SK-N-SH (cell line): ENCODE measurements around the gene MRFAP1L1.

ENCODE experiments used
- CHD2 ChIP-seq: fragments of 150-350 bp; IDR thresholded peaks from 2 replicates; pipeline ENCODE4 v1.6.1; 2018; ENCODE audit warnings: low read length; ENCODE audit not compliant: partially characterized antibody
- CTCF ChIP-seq: fragments of 200-600 bp; sonication (generic); IDR thresholded peaks from 2 replicates; pipeline ENCODE4 v1.6.1; 2017; ENCODE audit warnings: antibody characterized with exemption, mild to moderate bottlenecking, moderate library complexity
- ELF1 ChIP-seq: IDR thresholded peaks from 2 replicates; pipeline ENCODE4 v1.4.0; 2012
- EP300 ChIP-seq, 2 experiments: IDR thresholded peaks; 2 replicates each; pipeline versions ENCODE4 v1.4.0 to v1.6.1; 2012; ENCODE audit warnings: borderline replicate concordance in 1 of 2, low read depth in 1 of 2, low read length in 1 of 2
- FOXJ3 ChIP-seq: sonication (generic); formaldehyde crosslinking; IDR thresholded peaks from 2 replicates; pipeline ENCODE4 v1.5.1; 2020; ENCODE audit warnings: mild to moderate bottlenecking, missing genetic modification reagents
- GABPA ChIP-seq: IDR thresholded peaks from 2 replicates; pipeline ENCODE4 v1.4.0; 2012; ENCODE audit warnings: low read depth, mild to moderate bottlenecking
- JUND ChIP-seq: IDR thresholded peaks from 2 replicates; pipeline ENCODE4 v1.4.0; 2012
- MXI1 ChIP-seq: IDR thresholded peaks from 2 replicates; pipeline ENCODE4 v1.6.1; 2012; ENCODE audit warnings: mild to moderate bottlenecking, low read depth, low read length, improper control_type of control experiment
- PBX3 ChIP-seq: IDR thresholded peaks from 2 replicates; pipeline ENCODE4; 2012
- RAD21 ChIP-seq: IDR thresholded peaks from 2 replicates; pipeline ENCODE4 v1.6.1; 2012; ENCODE audit warnings: mild to moderate bottlenecking, low read length
- SIN3A ChIP-seq: IDR thresholded peaks from 2 replicates; pipeline ENCODE4 v1.6.1; 2012; ENCODE audit warnings: low read depth, mild to moderate bottlenecking, low read length, moderate library complexity, borderline replicate concordance
- TAF1 ChIP-seq: IDR thresholded peaks from 2 replicates; pipeline ENCODE4 v1.6.1; 2012; ENCODE audit warnings: low read depth, mild to moderate bottlenecking, low read length, moderate library complexity, borderline replicate concordance
- YY1 ChIP-seq: IDR thresholded peaks from 2 replicates; pipeline ENCODE4 v1.4.0; 2012; ENCODE audit warnings: low read depth, mild to moderate bottlenecking
- ZBTB33 ChIP-seq: IDR thresholded peaks from 2 replicates; pipeline ENCODE4 v1.4.0; 2012; ENCODE audit warnings: low read depth, borderline replicate concordance

DNA sequence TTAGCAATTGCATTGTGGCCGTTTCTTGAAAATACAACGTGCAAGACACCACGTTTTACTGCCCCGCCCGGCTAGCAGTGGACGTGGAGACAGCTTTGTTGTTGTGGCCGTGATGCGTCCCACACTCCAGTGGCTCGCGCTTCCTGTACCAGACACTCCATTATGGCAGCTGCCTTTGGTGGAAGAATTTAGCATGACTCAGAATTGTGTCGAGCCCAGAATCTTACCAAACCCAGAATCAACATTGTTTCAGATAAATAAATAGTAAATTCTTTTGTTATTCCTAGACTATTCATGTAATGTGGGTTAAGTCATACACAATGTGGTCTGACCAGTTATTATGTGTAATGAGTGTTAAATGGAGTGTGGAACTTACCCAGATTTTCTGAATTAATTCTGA is 41.3 kb downstream of the MRFAP1L1 start:
- TF ChIP-seq MXI1: no peak
- TF ChIP-seq CTCF: no peak
- TF ChIP-seq EP300 (IDR thresholded peaks at IDR 0.05; ENCODE audit: borderline replicate concordance in 1 of 2, low read depth in 1 of 2, low read length in 1 of 2): no peak
- no peak for TF ChIP-seq RAD21
- TF ChIP-seq YY1: no peak
- no peak for TF ChIP-seq SIN3A
- TF ChIP-seq ELF1: no peak
- TF ChIP-seq CHD2: no peak
- no peak for TF ChIP-seq TAF1
- no peak for TF ChIP-seq JUND
- no peak for TF ChIP-seq FOXJ3 (CRISPR knock-in tag)
- no peak for TF ChIP-seq GABPA
- TF ChIP-seq ZBTB33: no peak
- no peak for TF ChIP-seq PBX3
